Fibroblast of pulmonary artery (primary cell): Measurements from ENCODE around the gene CACNA2D3.

Experiments
- DNase-seq: peaks from one replicate; pipeline ENCODE4 v3.0.0-alpha.2; 2010; ENCODE audit warnings: low read depth
- H3K4me3 ChIP-seq: replicated peaks from 2 replicates; pipeline ENCODE4 v1.5.1; 2011; ENCODE audit warnings: low read depth, mild to moderate bottlenecking, control low read depth, low read length, moderate library complexity
- CTCF ChIP-seq: IDR thresholded peaks from 2 replicates; pipeline ENCODE4 v1.5.1; 2011; ENCODE audit warnings: mild to moderate bottlenecking, control low read depth, low read length, inconsistent platforms; ENCODE audit errors: missing control alignments

Gene CACNA2D3

GRCh38 chr3:54237788-54238502 is 115.6 kb downstream of the CACNA2D3 start:
- H3K4me3 ChIP-seq, result no peak overlapping the region
- DNase-seq, result no peak
- no peak for TF ChIP-seq CTCF

- no peak for DNase-seq
- no peak for TF ChIP-seq CTCF
Measured at GRCh38 chr3:54240309-54240708, 118.0 kb downstream of the CACNA2D3 start.

GRCh38 chr3:54243056-54243931 is 120.9 kb downstream of the CACNA2D3 start:
- peak; percentile 23 for TF ChIP-seq CTCF
- H3K4me3 ChIP-seq, result peak overlapping the region; percentile 66
- DNase-seq, result peak; percentile 52

More at GRCh38 chr3:54240309-54240708, 118.0 kb downstream of the CACNA2D3 start:
- H3K4me3 ChIP-seq, result no peak overlapping the region

GRCh38 chr3:54243960-54244682 is 121.8 kb downstream of the CACNA2D3 start:
- peak overlapping the region; percentile 66 for H3K4me3 ChIP-seq
- DNase-seq, result no peak
- no peak for TF ChIP-seq CTCF

- TF ChIP-seq CTCF, result no peak
- no peak for DNase-seq
- H3K4me3 ChIP-seq, result no peak overlapping the region
Measured at GRCh38 chr3:54251705-54252104, 129.4 kb downstream of the CACNA2D3 start.

- TF ChIP-seq CTCF, result no peak
- DNase-seq, result no peak
- no peak overlapping the region for H3K4me3 ChIP-seq
Measured at GRCh38 chr3:54257125-54257720, 134.9 kb downstream of the CACNA2D3 start.
